Right cardiac atrium (tissue), 5 donors: ENCODE results near the gene ARMC9. TPM values are rescaled to one million over a fixed set of nuclear protein-coding genes. Genes with fewer than 3 reads are reported as not detected.
A peak's percentile ranks its signal among the peaks of the same experiment; 100 is the strongest.

Source experiments
- ATAC-seq, 2 donors: fragments of 200-7000 bp; cut with Tn5 transposase; one replicate each; pipeline versions ENCODE4 v1.8.0 to v1.9.1; 2020; ENCODE audit warnings: moderate library complexity in 2 of 2, mild to moderate bottlenecking in 1 of 2
- DNase-seq, 3 donors: peaks; one replicate each; pipeline ENCODE4 v3.0.0-alpha.2; 2020
- H3K27ac ChIP-seq: one replicate; pipeline ENCODE4 v1.5.1; 2013; ENCODE audit warnings: mild to moderate bottlenecking, low read length, control low read depth, moderate library complexity
- H3K27me3 ChIP-seq: one replicate; pipeline ENCODE4 v1.6.1; 2013; ENCODE audit not compliant: control insufficient read depth, insufficient read depth
- H3K4me1 ChIP-seq: one replicate; pipeline ENCODE4 v1.6.1; 2013; ENCODE audit warnings: low read length; ENCODE audit not compliant: control insufficient read depth, insufficient read depth
- H3K4me3 ChIP-seq: one replicate; pipeline ENCODE4 v1.5.1; 2013; ENCODE audit warnings: low read length, control low read depth
- H3K9me3 ChIP-seq: one replicate; pipeline ENCODE4 v1.6.1; 2013; ENCODE audit warnings: low read length; ENCODE audit not compliant: control insufficient read depth
- WGBS: extraction: QIAGEN DNeasy Blood & Tissue Kit; methylation state at CpG from one replicate; pipeline ENCODE4 v1.1.7; 2013; 5-methylcytosine and 5-hydroxymethylcytosine counted together
- intact Hi-C, 4 donors: fragments of 100-400 bp; cut with DNase I; formaldehyde crosslinking; loops; one replicate each; pipeline versions ENCODE4 v1.11.0 to v1.14.0; 2022 to 2023
- polyA plus RNA-seq: library from polyadenylated mRNA; stranded (reverse); fragments of 200-250 nt; gene quantifications from one replicate; pipeline ENCODE4 v1.2.3, GENCODE V29; 2013
- total RNA-seq, 4 donors: library from RNA; stranded (reverse); fragmentation: NEBNext Ultra II Directional; extraction: Animal tissue kit (Norgen Biotek cat#: 25700); gene quantifications; one replicate each; pipeline ENCODE4 v1.2.1, GENCODE V29; 2021
- donor health status: healthy with polysubstance abuse.
- donor health status: DM: no; HTN: yes; CAD: no.
- donor health status: DM: no; HTN: no; CAD: no.
- donor health status: DM: no; HTN: yes; CAD: no; lungs with severe emphysema.
- donor health status: DM: yes; HTN: yes; CAD: no.

The ARMC9 gene
- total and polyA plus RNA-seq, 5 donors = 1.3 to 6.8 (median 3.8) TPM

DNA sequence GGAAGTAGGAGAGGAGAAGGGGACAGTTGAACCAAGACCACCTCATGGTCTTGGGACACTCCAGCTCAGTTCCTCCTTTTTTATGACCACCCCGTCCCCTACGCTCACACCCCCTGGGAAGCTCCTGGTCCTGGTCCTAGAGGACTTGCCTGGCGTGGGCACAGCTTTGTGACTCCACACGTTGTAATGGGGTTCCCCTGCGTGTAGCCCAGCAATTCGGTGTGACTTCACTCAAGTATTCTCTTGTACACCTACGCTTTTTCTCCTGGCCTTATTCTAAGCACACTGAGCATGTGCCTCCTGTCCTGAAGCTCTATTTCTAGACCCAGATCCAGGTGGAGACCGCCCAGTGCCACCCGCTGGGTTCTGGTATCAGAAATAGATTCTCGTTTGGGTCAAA is 161.0 kb downstream of the ARMC9 start:
- intact Hi-C loops = no loop called here
- H3K27ac ChIP-seq = no peak overlapping the region
- H3K27me3 ChIP-seq = no peaks in the 10 kb centered on the region
- DNase-seq (no peak), ATAC-seq (no peak)
- H3K4me1 ChIP-seq = no peaks in the 10 kb centered on the region
- no peaks in the 10 kb centered on the region for H3K9me3 ChIP-seq
- H3K4me3 ChIP-seq = no peak overlapping the region
- WGBS = 95% methylated on average over 10 of the region's 10 CpGs

DNA sequence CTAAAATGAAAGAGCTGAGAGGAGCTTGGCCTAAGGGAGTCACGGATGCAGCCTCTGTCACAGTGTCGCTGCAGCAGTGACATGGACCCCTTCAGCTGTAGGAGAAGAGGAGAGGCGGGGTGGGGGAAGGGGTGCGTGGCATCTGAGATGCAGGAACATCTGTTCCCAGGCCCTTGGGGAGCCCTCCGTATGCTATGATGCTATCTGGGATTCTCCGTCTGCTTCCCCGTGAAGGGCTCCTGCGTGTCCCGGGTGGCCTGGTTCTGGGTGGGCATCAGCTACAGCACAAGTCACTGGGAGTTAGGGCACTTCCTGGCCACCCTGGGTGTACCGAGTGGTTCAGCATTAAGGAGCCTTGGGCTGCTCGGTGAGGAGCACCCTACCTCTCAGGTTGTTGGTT is 161.5 kb downstream of the ARMC9 start:
- 94% methylated on average over 11 of the region's 11 CpGs for WGBS
- DNase-seq = no peak
- intact Hi-C loops = no loop called here
- H3K9me3 ChIP-seq = no peaks in the 10 kb centered on the region
- no peak for ATAC-seq
- H3K4me1 ChIP-seq = no peaks in the 10 kb centered on the region
- H3K27me3 ChIP-seq = no peaks in the 10 kb centered on the region
- no peak overlapping the region for H3K27ac ChIP-seq
- no peak overlapping the region for H3K4me3 ChIP-seq

DNA sequence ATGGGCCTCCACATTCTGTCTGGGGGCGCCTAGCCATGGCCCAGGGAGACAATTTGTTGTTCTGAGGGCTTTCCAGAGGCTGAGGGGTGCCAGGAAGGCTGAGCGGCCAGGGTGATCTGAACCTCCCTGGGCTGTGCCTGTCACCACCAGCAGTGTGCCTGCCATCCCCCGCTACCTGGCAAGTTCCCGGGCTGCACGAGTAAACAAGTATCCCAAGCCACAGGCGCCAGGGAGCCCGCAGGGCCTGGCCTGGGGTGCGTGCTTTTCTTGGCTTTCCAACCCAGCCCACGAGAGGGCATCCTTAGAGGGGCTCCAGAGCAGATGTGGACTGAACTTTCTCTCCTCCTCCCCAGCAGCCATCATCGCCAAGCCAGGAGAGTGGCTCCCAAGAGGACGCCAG is 162.0 kb downstream of the ARMC9 start:
- ATAC-seq (no peak), DNase-seq (no peak)
- no peaks in the 10 kb centered on the region for H3K9me3 ChIP-seq
- no peak overlapping the region for H3K4me3 ChIP-seq
- no peak overlapping the region for H3K27ac ChIP-seq
- intact Hi-C loops = no loop called here
- no peaks in the 10 kb centered on the region for H3K27me3 ChIP-seq
- 90% methylated on average over 11 of the region's 11 CpGs for WGBS
- H3K4me1 ChIP-seq = no peaks in the 10 kb centered on the region

DNA sequence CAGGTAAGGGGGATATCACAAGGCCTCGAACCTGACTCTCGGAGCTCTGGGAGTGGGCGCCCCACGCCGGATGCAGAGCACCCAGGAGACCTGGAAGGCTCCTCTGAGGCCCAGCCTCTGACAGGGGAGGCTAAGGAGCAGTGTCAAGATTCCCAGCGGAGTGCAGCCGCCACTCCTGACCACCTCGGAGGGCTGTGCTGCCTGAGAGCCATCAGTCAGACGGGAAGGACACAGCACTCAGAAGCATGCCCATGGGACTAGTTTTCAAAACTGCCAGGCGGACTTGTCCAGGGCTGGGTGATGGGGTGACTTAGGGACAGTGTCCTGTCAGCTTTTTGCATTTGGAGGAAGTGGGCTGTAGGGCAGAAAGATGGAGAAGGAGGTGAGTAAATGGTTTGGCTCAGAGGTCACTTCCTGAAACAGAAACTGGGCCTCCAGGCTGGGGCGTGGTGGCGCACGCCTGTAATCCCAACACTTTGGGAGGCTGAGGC is 162.5 kb downstream of the ARMC9 start:
- H3K27ac ChIP-seq = no peak overlapping the region
- intact Hi-C loops = no loop called here
- H3K27me3 ChIP-seq = no peaks in the 10 kb centered on the region
- peak; percentile 16 to 27 for ATAC-seq
- H3K4me1 ChIP-seq = no peaks in the 10 kb centered on the region
- no peaks in the 10 kb centered on the region for H3K9me3 ChIP-seq
- no peak for DNase-seq
- 93% methylated on average over 13 of the region's 13 CpGs for WGBS
- no peak overlapping the region for H3K4me3 ChIP-seq

DNA sequence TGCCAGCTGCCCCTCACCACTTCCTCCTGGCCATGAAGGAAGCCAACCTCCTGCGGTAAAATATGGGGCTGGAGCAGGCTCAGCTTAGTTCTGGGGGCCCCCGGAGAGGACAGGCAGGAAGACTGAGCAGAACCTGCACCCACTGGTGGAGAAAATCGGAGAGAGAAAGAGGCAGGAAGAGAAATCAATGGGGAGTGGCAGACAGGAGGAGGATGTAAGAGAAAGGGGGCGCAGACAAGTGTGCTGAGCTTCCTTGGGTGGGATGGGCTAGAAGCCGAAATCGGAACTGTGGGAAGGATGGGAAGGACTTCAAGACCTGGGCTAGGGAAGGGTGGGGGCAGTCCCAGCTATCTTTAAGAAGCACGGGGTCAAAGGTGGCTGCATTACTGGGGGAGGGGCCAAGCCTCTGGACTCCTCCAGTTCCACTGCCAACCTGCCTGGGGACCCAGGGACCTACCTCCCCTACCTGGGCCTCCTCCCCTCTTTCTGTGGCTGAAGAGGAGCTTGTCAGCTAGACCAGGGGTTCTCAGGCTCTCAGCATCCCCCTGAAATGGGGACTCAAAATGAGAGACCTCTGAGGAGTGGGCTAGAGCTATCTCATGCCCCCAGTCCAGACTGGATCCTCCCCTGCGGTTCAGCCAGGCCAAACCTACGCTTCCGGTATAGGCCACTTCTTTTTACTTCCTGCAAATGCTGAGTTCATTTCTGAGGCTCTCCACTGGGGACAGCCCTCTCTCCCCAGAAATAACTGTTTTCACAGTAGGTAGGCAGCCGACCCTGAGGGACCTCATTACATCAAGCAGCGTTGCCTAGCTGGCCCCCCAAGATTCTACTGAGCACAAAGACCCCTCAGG is 163.5 kb downstream of the ARMC9 start:
- Histone ChIP-seq H3K4me1 (no peaks in the 10 kb centered on the region), H3K9me3 (no peaks in the 10 kb centered on the region), H3K4me3 (no peak overlapping the region), H3K27me3 (no peaks in the 10 kb centered on the region), H3K27ac (no peak overlapping the region)
- intact Hi-C loops = no loop called here
- ATAC-seq = peak in 1 of 2 donors; percentile 24
- 76% methylated on average over 12 of the region's 12 CpGs for WGBS
- DNase-seq = no peak

DNA sequence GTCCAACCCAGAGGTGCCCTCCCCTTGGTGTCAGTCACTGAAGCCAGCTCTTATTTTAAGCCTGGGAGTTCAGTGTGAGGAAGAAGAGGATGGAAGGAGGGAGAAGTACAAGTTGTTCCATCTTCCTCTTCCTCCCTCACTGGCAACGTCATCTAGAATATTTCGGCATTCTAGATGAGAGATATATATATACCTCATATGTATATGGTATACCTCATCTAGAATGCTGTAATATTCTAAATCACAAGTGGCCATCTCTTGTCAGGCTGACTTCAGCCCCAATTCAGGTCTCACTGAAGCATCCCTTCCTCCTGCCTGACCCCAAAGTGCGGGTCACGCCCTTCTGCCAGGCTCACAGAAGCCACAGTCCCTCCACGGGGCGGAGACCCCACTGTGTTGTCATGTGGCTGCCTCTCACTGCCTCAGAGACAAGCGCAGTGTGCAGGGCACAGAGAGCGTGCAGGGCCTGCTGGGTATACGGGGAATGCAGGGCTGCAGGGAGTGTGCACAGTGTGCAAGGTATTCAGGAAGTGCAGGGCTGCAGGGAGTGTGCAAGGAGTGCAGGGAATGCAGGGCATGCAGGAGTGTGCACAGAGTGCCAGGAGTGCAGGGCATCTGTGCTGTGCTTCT is 164.2 kb downstream of the ARMC9 start:
- no peak for DNase-seq
- WGBS = 87% methylated on average over 9 of the region's 9 CpGs
- H3K9me3 ChIP-seq = no peaks in the 10 kb centered on the region
- no peaks in the 10 kb centered on the region for H3K27me3 ChIP-seq
- H3K4me1 ChIP-seq = no peaks in the 10 kb centered on the region
- H3K27ac ChIP-seq = no peak overlapping the region
- peak in 1 of 2 donors; percentile 4 for ATAC-seq
- H3K4me3 ChIP-seq = no peak overlapping the region
- intact Hi-C loops = no loop called here

DNA sequence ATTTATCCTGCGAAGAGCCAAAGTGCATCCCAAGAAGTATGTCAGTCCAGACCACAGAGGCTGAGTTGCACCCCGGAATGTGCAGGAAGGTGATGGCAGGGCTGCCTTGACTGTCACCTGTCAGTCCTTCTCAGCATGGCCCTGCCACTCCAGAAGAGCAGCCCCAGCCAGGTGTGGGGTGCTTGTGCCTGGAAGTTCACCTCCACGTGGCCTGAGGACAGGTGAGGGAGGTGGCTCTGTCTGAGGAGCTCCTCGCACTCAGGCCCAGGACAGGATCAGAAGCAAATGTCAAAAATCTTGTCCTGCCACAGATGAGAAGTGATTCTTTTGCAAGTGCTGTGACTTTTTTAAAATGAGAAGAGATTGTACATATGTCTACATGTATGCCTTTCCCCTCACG is 165.6 kb downstream of the ARMC9 start:
- Histone ChIP-seq H3K9me3 (no peaks in the 10 kb centered on the region), H3K27me3 (no peaks in the 10 kb centered on the region), H3K27ac (no peak overlapping the region), H3K4me1 (no peaks in the 10 kb centered on the region), H3K4me3 (no peak overlapping the region)
- intact Hi-C loops = no loop called here
- ATAC-seq (no peak), DNase-seq (no peak)
- 91% methylated on average over 5 of the region's 5 CpGs for WGBS

DNA sequence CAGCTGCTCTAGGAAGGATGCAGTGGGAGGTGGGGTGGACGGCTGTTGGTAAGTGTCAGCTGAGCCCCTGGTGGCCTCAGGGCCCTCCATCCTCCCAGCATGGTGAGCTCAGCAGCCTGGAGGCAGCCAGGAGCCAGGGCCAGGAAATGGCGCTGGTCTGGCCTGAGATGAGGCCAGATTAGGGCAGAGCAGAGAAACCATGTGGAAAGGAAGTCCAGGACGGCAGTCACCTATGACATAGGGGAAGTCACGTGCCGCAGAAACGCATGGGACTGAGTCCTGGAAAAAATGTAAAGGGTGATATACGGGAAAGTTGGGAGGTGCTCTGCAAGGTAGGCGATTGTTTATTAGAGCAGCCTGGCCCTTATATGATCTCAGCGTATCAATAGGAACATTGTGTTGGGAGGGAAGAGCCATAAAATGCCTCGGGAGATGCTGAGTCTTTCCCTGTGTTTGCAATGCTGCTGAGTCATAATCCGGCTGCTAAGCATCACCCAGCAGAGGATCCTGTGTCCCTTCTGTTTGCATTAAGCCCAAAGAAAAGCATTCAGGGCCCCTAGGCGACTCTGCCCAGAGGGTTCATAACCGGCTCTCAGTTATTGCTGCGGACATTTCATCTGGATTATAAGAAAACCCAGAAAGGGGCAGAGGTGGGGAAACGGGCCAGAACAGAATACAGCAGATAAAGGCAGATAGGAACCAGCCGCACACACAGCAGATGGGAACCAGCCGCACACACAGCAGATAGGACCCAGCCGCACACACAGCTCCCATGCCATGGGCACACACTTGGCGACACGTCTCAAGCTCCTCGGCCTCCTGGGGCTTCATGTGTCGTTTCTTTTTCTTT is 166.8 kb downstream of the ARMC9 start:
- DNase-seq (peak in 1 of 3 donors; percentile 67), ATAC-seq (peak; percentile 40 to 56)
- intact Hi-C loops = no loop called here
- Histone ChIP-seq H3K27me3 (no peaks in the 10 kb centered on the region), H3K4me3 (no peak overlapping the region), H3K4me1 (no peaks in the 10 kb centered on the region), H3K9me3 (no peaks in the 10 kb centered on the region), H3K27ac (no peak overlapping the region)
- 50% methylated on average over 22 of the region's 22 CpGs for WGBS

DNA sequence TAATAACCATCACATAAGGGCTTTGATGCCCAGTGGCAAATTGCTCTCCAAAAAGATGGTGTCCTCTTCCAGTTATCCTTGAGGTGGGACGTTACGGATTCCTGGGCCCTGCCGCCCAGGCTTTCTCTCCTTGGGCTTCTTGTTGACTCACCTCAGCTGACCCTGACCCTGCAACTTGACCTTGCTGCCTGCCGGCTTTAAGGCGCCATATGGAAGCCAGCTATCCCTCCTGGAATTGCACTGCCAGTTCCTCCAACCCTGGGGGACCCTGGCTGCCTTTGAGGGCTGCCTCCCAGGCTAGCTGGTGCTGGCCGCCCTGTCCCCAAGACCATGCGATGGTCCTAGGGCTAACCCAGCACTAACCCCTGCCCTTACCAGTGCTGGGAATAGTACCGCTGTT is 168.7 kb downstream of the ARMC9 start:
- no peak for DNase-seq
- H3K4me3 ChIP-seq = no peak overlapping the region
- no peaks in the 10 kb centered on the region for H3K9me3 ChIP-seq
- ATAC-seq = no peak
- no peak overlapping the region for H3K27ac ChIP-seq
- WGBS = 96% methylated on average over 8 of the region's 8 CpGs
- intact Hi-C loops = no loop called here
- H3K4me1 ChIP-seq = no peaks in the 10 kb centered on the region
- H3K27me3 ChIP-seq = no peaks in the 10 kb centered on the region

DNA sequence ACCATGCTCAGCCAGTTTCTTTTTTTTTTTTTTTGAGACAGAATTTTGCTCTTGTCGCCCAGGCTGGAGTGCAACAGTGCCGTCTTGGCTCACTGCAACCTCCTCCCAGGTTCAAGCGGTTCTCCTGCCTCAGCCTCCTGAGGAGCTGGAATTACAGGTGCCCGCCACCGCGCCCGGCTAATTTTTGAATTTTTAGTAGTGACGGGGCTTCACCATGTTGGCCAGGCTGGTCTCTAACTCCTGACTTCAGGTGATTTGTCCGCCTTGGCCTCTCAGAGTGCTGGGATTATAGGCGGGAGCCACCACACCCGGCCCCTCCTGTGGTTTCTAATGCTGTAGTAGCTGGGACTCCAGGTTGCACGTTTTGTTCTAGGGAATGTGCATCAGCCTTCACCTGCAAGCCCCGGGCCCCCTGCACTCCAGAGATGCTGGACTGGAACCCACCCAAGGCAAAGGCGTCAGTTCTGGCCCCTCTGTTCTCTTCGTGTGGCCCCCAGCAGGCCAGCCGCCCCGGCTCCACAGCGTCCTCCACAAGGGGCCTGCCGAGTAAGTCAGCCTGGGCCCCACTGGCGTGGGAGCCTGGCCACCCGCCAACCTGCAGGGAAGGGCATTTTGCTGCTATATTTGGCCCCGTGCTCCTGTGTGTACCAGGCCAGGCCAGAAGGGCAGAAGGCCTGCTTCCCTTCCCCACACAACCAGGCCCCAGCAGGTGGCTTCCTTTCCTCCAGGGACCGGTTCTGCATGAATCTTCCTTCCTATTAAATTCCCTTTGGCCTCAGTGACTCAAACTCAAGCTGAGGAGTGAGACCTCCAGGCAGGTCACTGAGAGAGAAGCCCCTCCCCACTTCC is 171.4 kb downstream of the ARMC9 start:
- Histone ChIP-seq H3K4me1 (no peaks in the 10 kb centered on the region), H3K27ac (no peak overlapping the region), H3K27me3 (no peaks in the 10 kb centered on the region), H3K9me3 (no peaks in the 10 kb centered on the region), H3K4me3 (no peak overlapping the region)
- ATAC-seq (peak; percentile 47 to 49), DNase-seq (peak in 1 of 3 donors; percentile 34)
- intact Hi-C loops = no loop called here
- WGBS = 69% methylated on average over 23 of the region's 23 CpGs
